ENCODE results near the gene KRT10.

GRCh38 chr17:40803617-40804082 lies 18.8 kb downstream of the KRT10 start:
- TF ChIP-seq CTCF (IDR thresholded peaks at IDR 0.05) (peak; percentile 70 to 82 (median 78)), POLR2A (IDR thresholded peaks at IDR 0.05) (no peak)
